Head of caudate nucleus (tissue), 42 donors: ENCODE results near the gene OR52N1.

ENCODE experiments used
- DNase-seq, 42 donors: peaks; one replicate each; pipeline versions ENCODE4 v3.0.0 to v3.0.0-alpha.2; 2020 to 2021; ENCODE audit warnings: mixed read lengths in 7 of 42
- intact Hi-C: fragments of 100-400 bp; cut with DNase I; formaldehyde crosslinking; loops from one replicate; pipeline ENCODE4 v1.15.0; 2022

Gene OR52N1

GRCh38 chr11:5737091-5737490, 54.0 kb downstream of the OR52N1 start:
- DNase-seq, result no peak
- intact Hi-C loops, result no loop called here
